BLaER1 treated with 17β-estradiol and CSF1 and Interleukin-3, amounts not matched to agents 10 nM and 100 nM (cell line): ENCODE results near the gene CAMK2D.

Source experiments
- H3K27ac ChIP-seq, 11 experiments: shearing (Covaris generic); formaldehyde crosslinking; 2 replicates each; pipeline ENCODE4 v1.8.1; 2022
- H3K27me3 ChIP-seq, 11 experiments: shearing (Covaris generic); formaldehyde crosslinking; 2 replicates each; pipeline ENCODE4 v1.8.1; 2022
- H3K36me3 ChIP-seq, 11 experiments: shearing (Covaris generic); formaldehyde crosslinking; 2 replicates each; pipeline ENCODE4 v1.8.1; 2022
- H3K4me1 ChIP-seq, 10 experiments: shearing (Covaris generic); formaldehyde crosslinking; 2 replicates each; pipeline ENCODE4 v1.8.1; 2022
- H3K4me2 ChIP-seq, 11 experiments: shearing (Covaris generic); formaldehyde crosslinking; 2 replicates each; pipeline ENCODE4 v1.8.1; 2022
- H3K4me3 ChIP-seq, 10 experiments: shearing (Covaris generic); formaldehyde crosslinking; 2 replicates each; pipeline ENCODE4 v1.8.1; 2022
- H3K9ac ChIP-seq, 11 experiments: shearing (Covaris generic); formaldehyde crosslinking; 2 replicates each; pipeline ENCODE4 v1.8.1; 2022
- H3K9me3 ChIP-seq, 11 experiments: shearing (Covaris generic); formaldehyde crosslinking; replicated peaks in 1 of 11; 2 replicates each; pipeline ENCODE4 v1.8.1; 2022
- H4K20me1 ChIP-seq, 11 experiments: shearing (Covaris generic); formaldehyde crosslinking; 2 replicates each; pipeline ENCODE4 v1.8.1; 2022
- Cebpa-rat ChIP-seq, 11 experiments: shearing (Covaris generic); IDR thresholded peaks; 2 replicates each; pipeline ENCODE4 v1.8.1; 2022

CAMK2D gene

GRCh38 chr4:113601636-113602035 is 159.9 kb downstream of the CAMK2D start:
- peaks cover 6 to 11% (median 9%) of the 10 kb centered on the region in 10 experiments; a peak in 19 of 20 replicates for H3K4me1 ChIP-seq
- H3K36me3 ChIP-seq, result peaks cover 20 to 76% (median 56%) of the 10 kb centered on the region in 11 experiments; a peak in 20 of 22 replicates
- H3K9ac ChIP-seq, result no peak overlapping the region
- no peak overlapping the region for H3K4me2 ChIP-seq
- no peak overlapping the region for H3K27ac ChIP-seq
- peaks cover 0 to 45% (median 24%) of the 10 kb centered on the region in 11 experiments; a peak in 17 of 22 replicates for H3K9me3 ChIP-seq
- no peaks in the 10 kb centered on the region for H3K27me3 ChIP-seq
- H4K20me1 ChIP-seq, result peaks cover 0 to 38% (median 0%) of the 10 kb centered on the region in 11 experiments; a peak in 3 of 22 replicates
- H3K4me3 ChIP-seq, result no peak overlapping the region
- TF ChIP-seq Cebpa-rat (IDR thresholded peaks at IDR 0.05), result no peak

- H3K9me3 ChIP-seq, result peaks cover 0 to 40% (median 15%) of the 10 kb centered on the region in 11 experiments; a peak in 13 of 22 replicates
- no peak overlapping the region for H3K27ac ChIP-seq
- peaks cover 9 to 82% (median 58%) of the 10 kb centered on the region in 11 experiments; a peak in 18 of 22 replicates for H3K36me3 ChIP-seq
- peaks cover 12 to 28% (median 22%) of the 10 kb centered on the region in 10 experiments for H3K4me1 ChIP-seq
- no peak overlapping the region for H3K9ac ChIP-seq
- no peak overlapping the region for H3K4me3 ChIP-seq
- H4K20me1 ChIP-seq, result peaks cover 0 to 40% (median 0%) of the 10 kb centered on the region in 11 experiments; a peak in 2 of 22 replicates
- TF ChIP-seq Cebpa-rat (IDR thresholded peaks at IDR 0.05), result no peak
- H3K27me3 ChIP-seq, result no peaks in the 10 kb centered on the region
- no peak overlapping the region for H3K4me2 ChIP-seq
Observed at GRCh38 chr4:113596396-113596795, 165.1 kb downstream of the CAMK2D start.

GRCh38 chr4:113594231-113594556 is 167.3 kb downstream of the CAMK2D start:
- H3K27ac ChIP-seq, result peak overlapping the region in 5 of 11 experiments; percentile 5 to 42 (median 28); a peak in 7 of 22 replicates
- H4K20me1 ChIP-seq, result peaks cover 0 to 45% (median 0%) of the 10 kb centered on the region in 11 experiments; a peak in 2 of 22 replicates
- peaks cover 0 to 75% (median 58%) of the 10 kb centered on the region in 11 experiments; a peak in 19 of 22 replicates for H3K36me3 ChIP-seq
- no peak for TF ChIP-seq Cebpa-rat (IDR thresholded peaks at IDR 0.05)
- H3K4me3 ChIP-seq, result no peak overlapping the region
- no peak overlapping the region for H3K9ac ChIP-seq
- H3K27me3 ChIP-seq, result no peaks in the 10 kb centered on the region
- peak overlapping the region in 10 of 11 experiments; percentile 4 to 56 (median 32); a peak in 18 of 22 replicates for H3K4me2 ChIP-seq
- H3K9me3 ChIP-seq, result peaks cover 0 to 34% (median 13%) of the 10 kb centered on the region in 11 experiments; a peak in 13 of 22 replicates
- peaks cover 12 to 28% (median 22%) of the 10 kb centered on the region in 10 experiments for H3K4me1 ChIP-seq

- Histone ChIP-seq H3K27me3 (no peaks in the 10 kb centered on the region), H3K4me1 (peaks cover 12 to 28% (median 24%) of the 10 kb centered on the region in 10 experiments), H3K27ac (peak overlapping the region in 7 of 11 experiments; percentile 5 to 42 (median 28); a peak in 9 of 22 replicates), H3K4me2 (peak overlapping the region in 10 of 11 experiments; percentile 4 to 56 (median 32); a peak in 19 of 22 replicates), H3K9ac (no peak overlapping the region; a peak in 1 of 22 replicates), H3K36me3 (peaks cover 0 to 75% (median 56%) of the 10 kb centered on the region in 11 experiments; a peak in 19 of 22 replicates), H4K20me1 (peaks cover 0 to 46% (median 0%) of the 10 kb centered on the region in 11 experiments; a peak in 3 of 22 replicates), H3K4me3 (no peak overlapping the region), H3K9me3 (peaks cover 0 to 31% (median 13%) of the 10 kb centered on the region in 11 experiments; a peak in 13 of 22 replicates)
- no peak for TF ChIP-seq Cebpa-rat (IDR thresholded peaks at IDR 0.05)
Observed at GRCh38 chr4:113593400-113594230, 167.9 kb downstream of the CAMK2D start.

GRCh38 chr4:113591982-113592381 is 169.6 kb downstream of the CAMK2D start:
- H3K9ac ChIP-seq, result no peak overlapping the region
- no peak overlapping the region for H3K27ac ChIP-seq
- H3K4me2 ChIP-seq, result peak overlapping the region in 7 of 11 experiments; percentile 1 to 38 (median 20); a peak in 4 of 22 replicates

GRCh38 chr4:113588895-113589668 is 172.5 kb downstream of the CAMK2D start:
- Histone ChIP-seq H3K36me3 (peaks cover 0 to 66% (median 28%) of the 10 kb centered on the region in 11 experiments; a peak in 17 of 22 replicates), H3K9ac (no peak overlapping the region), H3K4me2 (no peak overlapping the region), H3K4me1 (peaks cover 13 to 39% (median 24%) of the 10 kb centered on the region in 10 experiments), H3K27ac (no peak overlapping the region), H3K27me3 (no peaks in the 10 kb centered on the region), H3K9me3 (peaks cover 0 to 4% (median 0%) of the 10 kb centered on the region in 11 experiments; a peak in 2 of 22 replicates), H3K4me3 (no peak overlapping the region), H4K20me1 (peaks cover 0 to 72% (median 0%) of the 10 kb centered on the region in 11 experiments; a peak in 5 of 22 replicates)
- no peak for TF ChIP-seq Cebpa-rat (IDR thresholded peaks at IDR 0.05)

More at GRCh38 chr4:113591982-113592381, 169.6 kb downstream of the CAMK2D start:
- H3K9me3 ChIP-seq, result peaks cover 0 to 21% (median 6%) of the 10 kb centered on the region in 11 experiments; a peak in 11 of 22 replicates
- H3K36me3 ChIP-seq, result peaks cover 0 to 71% (median 40%) of the 10 kb centered on the region in 11 experiments; a peak in 19 of 22 replicates
- no peak for TF ChIP-seq Cebpa-rat (IDR thresholded peaks at IDR 0.05)
- H3K27me3 ChIP-seq, result no peaks in the 10 kb centered on the region
- peaks cover 0 to 55% (median 0%) of the 10 kb centered on the region in 11 experiments; a peak in 3 of 22 replicates for H4K20me1 ChIP-seq
- no peak overlapping the region for H3K4me3 ChIP-seq
- H3K4me1 ChIP-seq, result peaks cover 12 to 28% (median 25%) of the 10 kb centered on the region in 10 experiments

- TF ChIP-seq Cebpa-rat (IDR thresholded peaks at IDR 0.05), result no peak
- Histone ChIP-seq H3K9me3 (peaks cover 0 to 7% (median 0%) of the 10 kb centered on the region in 11 experiments; a peak in 2 of 22 replicates), H3K4me2 (no peak overlapping the region), H3K27me3 (no peaks in the 10 kb centered on the region), H3K9ac (no peak overlapping the region), H3K4me1 (peaks cover 4 to 31% (median 17%) of the 10 kb centered on the region in 10 experiments; a peak in 16 of 20 replicates), H4K20me1 (peaks cover 0 to 68% (median 0%) of the 10 kb centered on the region in 11 experiments; a peak in 5 of 22 replicates), H3K36me3 (peaks cover 0 to 66% (median 23%) of the 10 kb centered on the region in 11 experiments; a peak in 18 of 22 replicates), H3K4me3 (no peak overlapping the region), H3K27ac (no peak overlapping the region)
Observed at GRCh38 chr4:113587640-113588275, 173.8 kb downstream of the CAMK2D start.

GRCh38 chr4:113587156-113587555 is 174.4 kb downstream of the CAMK2D start:
- H3K4me2 ChIP-seq, result no peak overlapping the region
- peaks cover 0 to 68% (median 22%) of the 10 kb centered on the region in 11 experiments; a peak in 17 of 22 replicates for H3K36me3 ChIP-seq
- H3K27ac ChIP-seq, result no peak overlapping the region

More at GRCh38 chr4:113587156-113587555, 174.4 kb downstream of the CAMK2D start:
- H3K9ac ChIP-seq, result no peak overlapping the region
- H3K9me3 ChIP-seq, result peaks cover 0 to 8% (median 0%) of the 10 kb centered on the region in 11 experiments; a peak in 2 of 22 replicates
- no peaks in the 10 kb centered on the region for H3K27me3 ChIP-seq
- no peak for TF ChIP-seq Cebpa-rat (IDR thresholded peaks at IDR 0.05)
- H3K4me1 ChIP-seq, result peaks cover 2 to 28% (median 16%) of the 10 kb centered on the region in 10 experiments; a peak in 16 of 20 replicates
- no peak overlapping the region for H3K4me3 ChIP-seq
- H4K20me1 ChIP-seq, result peaks cover 0 to 68% (median 0%) of the 10 kb centered on the region in 11 experiments; a peak in 5 of 22 replicates
